Neutrophil (primary cell): ENCODE data around the gene SLC19A2.

Experiments
- H3K27ac ChIP-seq: fragments of 200-600 bp; sonication (generic); 2 replicates; pipeline ENCODE4 v1.5.1; 2016; ENCODE audit warnings: mild to moderate bottlenecking, moderate library complexity
- H3K27me3 ChIP-seq: fragments of 200-600 bp; sonication (generic); 2 replicates; pipeline ENCODE4 v1.6.0; 2016; ENCODE audit warnings: mild to moderate bottlenecking
- H3K36me3 ChIP-seq: fragments of 200-600 bp; sonication (generic); 2 replicates; pipeline ENCODE4 v1.5.1; 2017
- H3K4me1 ChIP-seq, 2 experiments: fragments of 200-600 bp in 1 of 2; sonication (generic) in 1 of 2; 1 replicate in 1 of 2; 2 replicates in 1 of 2; pipeline versions ENCODE4 v1.5.1 to v1.6.1; 2013 to 2016; ENCODE audit warnings: low read depth in 1 of 2, low read length in 1 of 2, mild to moderate bottlenecking in 1 of 2, moderate library complexity in 1 of 2; ENCODE audit not compliant: control insufficient read depth in 1 of 2, insufficient read depth in 1 of 2
- H3K4me3 ChIP-seq, 2 experiments: fragments of 200-600 bp in 1 of 2; sonication (generic) in 1 of 2; 1 replicate in 1 of 2; 2 replicates in 1 of 2; pipeline ENCODE4 v1.5.1; 2013 to 2016; ENCODE audit warnings: low read depth in 1 of 2, low read length in 1 of 2, mild to moderate bottlenecking in 1 of 2, moderate library complexity in 1 of 2
- H3K9me3 ChIP-seq: fragments of 200-600 bp; sonication (generic); 2 replicates; pipeline ENCODE4 v1.5.1; 2016
- CTCF ChIP-seq: fragments of 200-600 bp; sonication (generic); IDR thresholded peaks from 2 replicates; pipeline ENCODE4 v1.5.1; 2016; ENCODE audit warnings: antibody characterized with exemption

The SLC19A2 gene

GRCh38 chr1:169443923-169444322 is 41.8 kb downstream of the SLC19A2 start:
- H3K36me3 ChIP-seq = no peaks in the 10 kb centered on the region

GRCh38 chr1:169427081-169427641 is 58.6 kb downstream of the SLC19A2 start, which contains the start of gene CCDC181:
Gene CCDC181, minus strand, starts transcription at chr1:169427474. Its CDS starts 2,547 bp downstream, at chr1:169424927.
- Histone ChIP-seq H3K36me3 (no peaks in the 10 kb centered on the region), H3K9me3 (no peaks in the 10 kb centered on the region), H3K27me3 (peaks cover 50% of the 10 kb centered on the region), H3K4me3 (peak within 1 kb of the TSS; percentile 13 to 39), H3K27ac (no peak within 1 kb of the TSS), H3K4me1 (peaks cover 4 to 8% of the 10 kb centered on the region in 2 experiments)
- TF ChIP-seq CTCF = no peak

More at GRCh38 chr1:169443923-169444322, 41.8 kb downstream of the SLC19A2 start:
- no peaks in the 10 kb centered on the region for H3K9me3 ChIP-seq
- no peak overlapping the region for H3K4me3 ChIP-seq
- no peaks in the 10 kb centered on the region for H3K27me3 ChIP-seq
- no peaks in the 10 kb centered on the region for H3K4me1 ChIP-seq
- H3K27ac ChIP-seq = no peak overlapping the region
- no peak for TF ChIP-seq CTCF

GRCh38 chr1:169426174-169426705 is 59.5 kb downstream of the SLC19A2 start:
- H3K9me3 ChIP-seq = no peaks in the 10 kb centered on the region
- peaks cover 50% of the 10 kb centered on the region for H3K27me3 ChIP-seq
- H3K4me3 ChIP-seq = no peak overlapping the region
- H3K27ac ChIP-seq = no peak overlapping the region
- H3K4me1 ChIP-seq = peaks cover 4 to 8% of the 10 kb centered on the region in 2 experiments
- H3K36me3 ChIP-seq = no peaks in the 10 kb centered on the region
- no peak for TF ChIP-seq CTCF

GRCh38 chr1:169421309-169421708 is 64.4 kb downstream of the SLC19A2 start:
- Histone ChIP-seq H3K27ac (no peak overlapping the region), H3K4me1 (no peaks in the 10 kb centered on the region), H3K9me3 (no peaks in the 10 kb centered on the region), H3K27me3 (peaks cover 21% of the 10 kb centered on the region), H3K4me3 (no peak overlapping the region), H3K36me3 (no peaks in the 10 kb centered on the region)
- TF ChIP-seq CTCF = no peak

GRCh38 chr1:169414952-169415351 is 70.8 kb downstream of the SLC19A2 start:
- Histone ChIP-seq H3K4me3 (no peak overlapping the region), H3K36me3 (no peaks in the 10 kb centered on the region), H3K27me3 (no peaks in the 10 kb centered on the region), H3K4me1 (no peaks in the 10 kb centered on the region), H3K9me3 (no peaks in the 10 kb centered on the region), H3K27ac (no peak overlapping the region)
- no peak for TF ChIP-seq CTCF
